ENCODE results near the gene SULT1C3. TPM values are rescaled to one million over a fixed set of nuclear protein-coding genes. Genes with fewer than 3 reads are reported as not detected.

The SULT1C3 gene
- total and polyA plus RNA-seq, 2 of the 13 experiments (the other 11 are each of a cell fraction or from before 2014, with no cell fraction given), result not detected

- BruUV-seq (replicated peaks), result no TSS peak
- H3K4me3 ChIP-seq (replicated peaks in 1 of 3; ENCODE audit: insufficient read depth in 1 of 3, low read depth in 2 of 3, low read length in 3 of 3), result no peak overlapping the region
- H3K4me1 ChIP-seq (ENCODE audit: insufficient read depth, low read length), result no peaks in the 10 kb centered on the region
- no peak overlapping the region for H3K9ac ChIP-seq (ENCODE audit: insufficient read depth, low read depth, low read length)
- H4K20me1 ChIP-seq (ENCODE audit: insufficient read depth, low read length), result no peaks in the 10 kb centered on the region
- H3K4me2 ChIP-seq (ENCODE audit: low read depth, low read length), result no peak overlapping the region
- no peaks in the 10 kb centered on the region for H3K9me3 ChIP-seq (ENCODE audit: low read length)
- no peaks in the 10 kb centered on the region for H3K36me3 ChIP-seq (replicated peaks in 1 of 2; ENCODE audit: control insufficient read depth in 1 of 2, insufficient read depth in 2 of 2, low read length in 2 of 2)
- 76% methylated on average over 7 of the region's 7 CpGs for WGBS (ENCODE audit: low lambda C conversion rate)
- DNase-seq (ENCODE audit: low spot score), result no peak
- in situ Hi-C loops (cut with HindIII; ENCODE audit: extremely low pct_ligation_motif_present, low pct_unique_long_range_greater_than_20kb), result no loop called here
- no peaks in the 10 kb centered on the region; a peak in 1 of 5 replicates for H3K27me3 ChIP-seq (ENCODE audit: control insufficient read depth in 1 of 2, insufficient read depth in 2 of 2, low read length in 2 of 2)
- no peak for FAIRE-seq
- no peak overlapping the region for H2AFZ ChIP-seq (ENCODE audit: low read length)
- intact Hi-C loops (cut with micrococcal nuclease; ENCODE audit: unreplicated experiment), result no loop called here
- ChIA-PET POLR2A (no interaction called here), CTCF (ENCODE audit: low intra/inter-chr PET ratio, low total read pairs) (no interaction called here)
- H3K27ac ChIP-seq (ENCODE audit: extremely low read length, insufficient read depth, low read length), result no peak overlapping the region
- no peaks in the 10 kb centered on the region for H3K79me2 ChIP-seq (ENCODE audit: insufficient read depth, low read length)
- ATAC-seq, result no peak
- no peak for TF ChIP-seq ZNF589 (CRISPR knock-in tag; conservative IDR thresholded peaks at IDR 0.05)
- no peak for TF ChIP-seq PAF1 (CRISPR knock-in tag; IDR thresholded peaks at IDR 0.05)
- TF ChIP-seq TOPORS (CRISPR knock-in tag; IDR thresholded peaks at IDR 0.05), result no peak
- TF ChIP-seq ZBTB49 (CRISPR knock-in tag; IDR thresholded peaks at IDR 0.05; ENCODE audit: borderline replicate concordance), result no peak
- no peak for TF ChIP-seq ZNF484 (CRISPR knock-in tag; IDR thresholded peaks at IDR 0.05; ENCODE audit: borderline replicate concordance, low read depth)
- TF ChIP-seq RBFOX2 (IDR thresholded peaks at IDR 0.05; ENCODE audit: low read depth, low read length), result no peak
- TF ChIP-seq ETS1 (CRISPR knock-in tag; IDR thresholded peaks at IDR 0.05), result no peak
- no peak for TF ChIP-seq MZF1 (CRISPR knock-in tag; IDR thresholded peaks at IDR 0.05; ENCODE audit: borderline replicate concordance)
- no peak for TF ChIP-seq ZFP41 (CRISPR knock-in tag; IDR thresholded peaks at IDR 0.05; ENCODE audit: borderline replicate concordance)
- no peak for TF ChIP-seq HOXD1 (CRISPR knock-in tag; IDR thresholded peaks at IDR 0.05)
- no peak for TF ChIP-seq SALL2 (CRISPR knock-in tag; IDR thresholded peaks at IDR 0.05)
- no peak for TF ChIP-seq HDAC2 (CRISPR knock-in tag; IDR thresholded peaks at IDR 0.05)
- no peak for TF ChIP-seq JUN (CRISPR knock-in tag; IDR thresholded peaks at IDR 0.05)
- TF ChIP-seq, protein P1, sequence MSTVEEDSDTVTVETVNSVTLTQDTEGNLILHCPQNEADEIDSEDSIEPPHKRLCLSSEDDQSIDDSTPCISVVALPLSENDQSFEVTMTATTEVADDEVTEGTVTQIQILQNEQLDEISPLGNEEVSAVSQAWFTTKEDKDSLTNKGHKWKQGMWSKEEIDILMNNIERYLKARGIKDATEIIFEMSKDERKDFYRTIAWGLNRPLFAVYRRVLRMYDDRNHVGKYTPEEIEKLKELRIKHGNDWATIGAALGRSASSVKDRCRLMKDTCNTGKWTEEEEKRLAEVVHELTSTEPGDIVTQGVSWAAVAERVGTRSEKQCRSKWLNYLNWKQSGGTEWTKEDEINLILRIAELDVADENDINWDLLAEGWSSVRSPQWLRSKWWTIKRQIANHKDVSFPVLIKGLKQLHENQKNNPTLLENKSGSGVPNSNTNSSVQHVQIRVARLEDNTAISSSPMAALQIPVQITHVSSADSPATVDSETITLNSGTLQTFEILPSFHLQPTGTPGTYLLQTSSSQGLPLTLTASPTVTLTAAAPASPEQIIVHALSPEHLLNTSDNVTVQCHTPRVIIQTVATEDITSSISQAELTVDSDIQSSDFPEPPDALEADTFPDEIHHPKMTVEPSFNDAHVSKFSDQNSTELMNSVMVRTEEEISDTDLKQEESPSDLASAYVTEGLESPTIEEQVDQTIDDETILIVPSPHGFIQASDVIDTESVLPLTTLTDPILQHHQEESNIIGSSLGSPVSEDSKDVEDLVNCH (CRISPR knock-in tag; IDR thresholded peaks at IDR 0.05), result no peak
- TF ChIP-seq, protein P2, sequence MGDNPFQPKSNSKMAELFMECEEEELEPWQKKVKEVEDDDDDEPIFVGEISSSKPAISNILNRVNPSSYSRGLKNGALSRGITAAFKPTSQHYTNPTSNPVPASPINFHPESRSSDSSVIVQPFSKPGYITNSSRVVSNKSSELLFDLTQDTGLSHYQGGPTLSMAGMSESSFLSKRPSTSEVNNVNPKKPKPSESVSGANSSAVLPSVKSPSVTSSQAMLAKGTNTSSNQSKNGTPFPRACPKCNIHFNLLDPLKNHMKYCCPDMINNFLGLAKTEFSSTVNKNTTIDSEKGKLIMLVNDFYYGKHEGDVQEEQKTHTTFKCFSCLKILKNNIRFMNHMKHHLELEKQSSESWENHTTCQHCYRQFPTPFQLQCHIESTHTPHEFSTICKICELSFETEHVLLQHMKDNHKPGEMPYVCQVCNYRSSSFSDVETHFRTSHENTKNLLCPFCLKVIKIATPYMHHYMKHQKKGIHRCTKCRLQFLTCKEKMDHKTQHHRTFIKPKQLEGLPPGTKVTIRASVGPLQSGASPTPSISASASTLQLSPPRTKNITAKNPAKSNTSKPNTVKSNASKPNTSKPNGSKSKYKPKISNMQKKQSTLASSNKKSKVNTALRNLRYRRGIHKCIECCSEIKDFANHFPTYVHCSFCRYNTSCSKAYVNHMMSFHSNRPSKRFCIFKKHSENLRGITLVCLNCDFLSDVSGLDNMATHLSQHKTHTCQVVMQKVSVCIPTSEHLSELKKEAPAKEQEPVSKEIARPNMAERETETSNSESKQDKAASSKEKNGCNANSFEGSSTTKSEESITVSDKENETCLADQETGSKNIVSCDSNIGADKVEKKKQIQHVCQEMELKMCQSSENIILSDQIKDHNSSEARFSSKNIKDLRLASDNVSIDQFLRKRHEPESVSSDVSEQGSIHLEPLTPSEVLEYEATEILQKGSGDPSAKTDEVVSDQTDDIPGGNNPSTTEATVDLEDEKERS (CRISPR knock-in tag; IDR thresholded peaks at IDR 0.05), result no peak
- no peak for TF ChIP-seq RAD51 (IDR thresholded peaks at IDR 0.05; ENCODE audit: borderline replicate concordance)
- TF ChIP-seq EZH2 (conservative IDR thresholded peaks at IDR 0.05; ENCODE audit: low read depth, low read length), result no peak
- no peak for TF ChIP-seq RBM39 (IDR thresholded peaks at IDR 0.05; ENCODE audit: low read depth, low read length, poor library complexity, severe bottlenecking)
These were observed 61.8 kb downstream of the SULT1C3 start for GRCh38 chr2:108301558-108301957.

Measured in HepG2 (cell line).